GM12865 (cell line): ENCODE data around the gene UBE2G2.
"Not testable (repeated sequence)": the region's sequence is repeated elsewhere in the genome, so short reads cannot be mapped to it uniquely, and the experiment has no call there.

ENCODE experiments used
- DNase-seq: peaks from one replicate; pipeline ENCODE4 v3.0.0; 2010; ENCODE audit warnings: low read depth
- H3K4me3 ChIP-seq: 2 replicates; pipeline ENCODE4 v1.5.1; 2011; ENCODE audit warnings: mild to moderate bottlenecking, low read depth, low read length, control low read depth
- TF ChIP-seq, protein P1 (sequence below): IDR thresholded peaks from 2 replicates; pipeline ENCODE4 v1.5.1; 2011; ENCODE audit warnings: low read length, control low read depth, low read depth, inconsistent platforms; ENCODE audit not compliant: insufficient read depth; ENCODE audit errors: missing control alignments

Gene UBE2G2

DNA sequence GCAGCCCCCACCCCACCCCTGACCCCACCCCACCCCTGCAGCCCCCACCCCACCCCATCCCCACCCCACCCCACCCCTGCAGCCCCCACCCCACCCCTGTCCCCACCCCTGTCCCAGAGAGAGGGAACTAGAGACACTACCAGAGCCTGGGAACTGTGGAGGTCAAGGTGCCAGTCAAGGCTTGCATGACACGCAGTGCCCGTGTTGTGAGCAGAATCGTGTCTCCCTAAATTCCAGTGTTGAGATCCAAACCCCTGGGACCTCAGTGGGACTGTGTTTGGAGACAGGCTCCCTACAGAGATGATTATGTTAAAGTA lies 34.7 kb upstream of the UBE2G2 start:
- DNase-seq: no peak
- H3K4me3 ChIP-seq: no peak overlapping the region
- TF ChIP-seq, protein P1, sequence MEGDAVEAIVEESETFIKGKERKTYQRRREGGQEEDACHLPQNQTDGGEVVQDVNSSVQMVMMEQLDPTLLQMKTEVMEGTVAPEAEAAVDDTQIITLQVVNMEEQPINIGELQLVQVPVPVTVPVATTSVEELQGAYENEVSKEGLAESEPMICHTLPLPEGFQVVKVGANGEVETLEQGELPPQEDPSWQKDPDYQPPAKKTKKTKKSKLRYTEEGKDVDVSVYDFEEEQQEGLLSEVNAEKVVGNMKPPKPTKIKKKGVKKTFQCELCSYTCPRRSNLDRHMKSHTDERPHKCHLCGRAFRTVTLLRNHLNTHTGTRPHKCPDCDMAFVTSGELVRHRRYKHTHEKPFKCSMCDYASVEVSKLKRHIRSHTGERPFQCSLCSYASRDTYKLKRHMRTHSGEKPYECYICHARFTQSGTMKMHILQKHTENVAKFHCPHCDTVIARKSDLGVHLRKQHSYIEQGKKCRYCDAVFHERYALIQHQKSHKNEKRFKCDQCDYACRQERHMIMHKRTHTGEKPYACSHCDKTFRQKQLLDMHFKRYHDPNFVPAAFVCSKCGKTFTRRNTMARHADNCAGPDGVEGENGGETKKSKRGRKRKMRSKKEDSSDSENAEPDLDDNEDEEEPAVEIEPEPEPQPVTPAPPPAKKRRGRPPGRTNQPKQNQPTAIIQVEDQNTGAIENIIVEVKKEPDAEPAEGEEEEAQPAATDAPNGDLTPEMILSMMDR: no peak

DNA sequence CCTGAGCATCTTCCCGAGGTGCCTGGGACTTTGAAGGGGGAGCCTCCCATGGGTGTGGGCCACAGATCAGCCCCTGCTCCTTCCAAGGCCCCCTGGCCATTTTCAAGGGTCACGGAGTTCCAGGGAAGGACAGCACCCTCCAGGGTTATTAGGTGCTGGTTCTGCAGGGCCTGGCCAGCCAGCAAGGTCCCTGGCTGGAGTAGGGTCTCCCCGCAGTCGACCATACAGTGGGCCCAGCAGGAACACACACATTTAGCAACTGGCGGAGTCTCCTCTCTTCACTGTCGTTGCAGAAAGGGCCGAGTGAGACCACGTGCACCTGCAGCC lies 34.0 kb upstream of the UBE2G2 start:
- TF ChIP-seq, protein P1: no peak
- no peak for DNase-seq
- no peak overlapping the region for H3K4me3 ChIP-seq

DNA sequence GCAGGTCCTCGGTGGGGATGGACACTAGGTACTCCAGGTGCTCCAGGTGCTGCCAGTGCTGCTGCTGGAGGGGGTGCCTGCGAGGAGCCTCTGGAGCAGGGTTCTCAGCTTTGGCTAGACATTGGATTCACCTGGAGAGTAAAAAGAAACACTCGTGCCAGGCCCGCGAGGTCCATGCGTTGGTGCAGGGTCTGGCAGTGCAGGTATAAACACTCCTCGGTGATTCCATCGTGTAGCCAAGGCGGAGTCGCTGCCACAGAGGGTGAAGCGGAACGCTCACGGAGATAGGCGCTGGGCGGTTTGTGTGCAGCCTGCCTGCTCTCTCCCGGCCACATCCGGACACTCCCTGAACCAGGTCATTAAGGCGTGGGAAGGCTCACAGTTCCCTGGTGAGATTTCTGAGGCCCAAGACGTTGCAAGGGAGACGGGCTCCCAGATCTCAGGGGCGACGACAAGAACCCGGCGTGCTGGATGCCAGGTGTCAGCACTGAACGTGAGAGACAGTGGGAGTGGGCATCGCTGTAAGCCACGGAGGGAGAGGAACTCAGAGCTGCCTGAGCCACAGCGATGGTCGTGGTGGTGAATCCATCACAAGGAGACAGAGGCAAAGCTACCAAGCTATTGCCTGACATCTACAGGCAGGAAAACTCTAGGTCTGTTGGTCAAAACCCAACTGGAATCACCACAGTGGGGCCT lies 33.5 kb upstream of the UBE2G2 start:
- no peak overlapping the region for H3K4me3 ChIP-seq
- no peak for DNase-seq
- TF ChIP-seq, protein P1: no peak

DNA sequence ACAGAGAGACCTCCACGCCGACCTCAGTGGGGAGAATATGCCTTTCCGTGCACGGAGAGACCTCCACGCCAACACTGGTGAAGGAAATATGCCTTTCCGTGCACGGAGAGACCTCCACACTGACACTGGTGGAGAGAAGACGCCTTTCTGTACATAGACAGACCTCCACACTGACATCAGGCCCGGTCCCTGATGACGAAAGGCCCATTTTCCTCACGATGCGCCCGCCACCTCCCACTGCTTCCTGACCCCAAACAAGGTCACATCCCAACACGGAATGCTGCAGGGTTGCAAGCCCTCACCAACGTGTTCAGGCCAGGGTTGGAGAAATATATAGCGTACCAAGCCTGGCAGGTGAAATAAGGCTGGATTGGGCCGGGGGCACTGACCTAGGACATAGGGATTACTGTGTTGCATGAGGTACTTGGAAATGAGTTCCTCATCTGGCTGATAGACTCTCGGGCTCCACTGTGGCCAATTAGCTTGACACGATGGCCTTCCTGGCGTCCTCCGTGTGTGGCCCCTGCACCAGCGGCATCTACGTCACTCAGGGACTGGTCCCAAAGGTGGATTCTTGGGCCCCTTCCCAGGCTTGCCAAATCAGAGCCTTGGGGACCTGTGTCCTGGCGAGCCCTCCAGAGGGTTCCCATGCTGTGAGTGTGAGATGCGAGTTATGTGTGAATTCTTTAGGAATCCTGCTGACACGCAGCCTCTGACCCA lies 32.8 kb upstream of the UBE2G2 start:
- DNase-seq: no peak
- TF ChIP-seq, protein P1: no peak
- H3K4me3 ChIP-seq: no peak overlapping the region

DNA sequence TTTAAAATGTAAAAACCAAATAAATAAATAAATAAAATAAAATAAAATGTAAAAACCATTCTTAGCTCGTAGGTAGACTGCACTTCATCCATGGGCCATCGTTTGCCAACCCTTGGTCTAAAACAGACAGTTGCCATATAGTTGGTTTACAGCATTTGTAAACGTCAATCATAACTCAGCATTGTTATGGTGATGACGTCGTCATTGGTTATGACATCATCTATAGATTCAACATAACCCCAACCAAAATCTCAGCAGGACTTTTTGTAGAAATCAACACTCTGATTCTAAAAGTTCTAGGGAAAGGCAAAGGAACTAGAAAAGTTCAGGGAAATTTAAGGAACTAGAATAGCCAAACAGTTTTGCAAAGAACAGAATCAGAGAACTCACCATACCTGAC lies 32.0 kb upstream of the UBE2G2 start:
- H3K4me3 ChIP-seq: no peak overlapping the region
- DNase-seq: no peak
- TF ChIP-seq, protein P1: no peak

DNA sequence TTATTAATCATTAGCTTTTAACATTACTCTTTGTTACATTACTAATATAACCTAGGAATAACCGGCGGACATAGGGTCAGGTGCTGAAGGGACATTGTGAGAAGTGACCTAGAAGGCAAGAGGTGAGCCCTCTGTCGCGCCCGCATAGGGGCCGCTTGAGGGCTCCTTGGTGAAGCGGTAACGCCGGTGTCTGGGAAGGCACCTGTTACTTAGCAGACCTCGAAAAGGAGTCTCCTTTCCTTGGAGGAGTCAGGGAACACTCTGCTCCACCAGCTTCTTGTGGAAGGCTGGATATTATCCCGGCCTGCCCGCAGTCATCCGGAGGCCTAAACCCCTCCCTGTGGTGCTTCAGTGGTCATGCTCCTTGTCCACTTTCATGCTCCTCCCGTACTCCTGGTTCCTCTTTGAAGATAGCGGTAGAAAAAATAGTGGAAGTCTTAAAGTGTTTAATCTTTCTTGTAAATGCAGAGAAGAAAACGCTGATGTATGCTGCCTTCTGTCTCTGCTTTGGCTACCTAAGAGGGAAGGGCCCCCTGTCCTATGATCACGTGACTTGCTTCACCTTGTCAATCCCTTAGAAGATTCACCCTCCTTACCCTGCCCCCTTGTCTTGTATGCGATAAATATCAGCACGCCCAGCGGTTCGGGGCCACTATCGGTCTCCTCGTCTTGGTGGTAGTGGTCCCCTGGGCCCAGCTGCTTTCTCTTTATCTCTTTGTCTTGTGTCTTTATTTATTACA lies 31.1 kb upstream of the UBE2G2 start:
- DNase-seq, H3K4me3 ChIP-seq: not testable (repeated sequence)

DNA sequence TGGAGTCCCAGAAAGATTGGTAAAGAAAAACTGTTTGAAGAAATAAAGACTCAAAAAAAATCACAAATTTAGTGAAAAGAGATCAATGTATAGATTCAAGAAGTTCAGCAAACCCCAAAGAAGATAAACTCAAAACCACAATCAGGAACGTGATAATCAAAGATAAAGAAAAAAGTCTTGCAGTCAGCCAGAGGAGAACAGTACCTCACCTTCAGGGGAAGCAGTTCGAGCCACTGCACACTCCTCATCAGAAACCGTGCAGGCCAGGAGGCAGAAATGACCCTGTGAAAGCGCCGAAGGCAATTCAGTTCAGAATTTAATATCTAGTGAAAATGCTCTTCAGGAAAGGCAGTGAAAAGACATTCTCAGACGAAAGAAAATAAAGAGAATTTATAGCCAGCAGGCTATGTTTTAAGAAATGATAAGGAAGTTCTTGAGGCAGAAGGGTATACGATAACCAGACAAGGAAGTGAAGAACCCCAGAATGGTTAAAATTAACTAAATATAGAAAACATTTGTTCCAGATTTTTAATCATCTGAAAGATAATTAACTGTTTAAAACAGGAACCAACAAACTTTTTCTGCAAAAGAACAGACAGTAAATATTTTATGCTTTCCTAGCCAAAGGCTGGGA lies 29.7 kb upstream of the UBE2G2 start:
- no peak overlapping the region for H3K4me3 ChIP-seq
- TF ChIP-seq, protein P1: no peak
- DNase-seq: no peak
